ENCODE measurements around the gene POLR2A.
"Not testable (repeated sequence)": the region's sequence is repeated elsewhere in the genome, so short reads cannot be mapped to it uniquely, and the experiment has no call there.

The POLR2A gene

DNA sequence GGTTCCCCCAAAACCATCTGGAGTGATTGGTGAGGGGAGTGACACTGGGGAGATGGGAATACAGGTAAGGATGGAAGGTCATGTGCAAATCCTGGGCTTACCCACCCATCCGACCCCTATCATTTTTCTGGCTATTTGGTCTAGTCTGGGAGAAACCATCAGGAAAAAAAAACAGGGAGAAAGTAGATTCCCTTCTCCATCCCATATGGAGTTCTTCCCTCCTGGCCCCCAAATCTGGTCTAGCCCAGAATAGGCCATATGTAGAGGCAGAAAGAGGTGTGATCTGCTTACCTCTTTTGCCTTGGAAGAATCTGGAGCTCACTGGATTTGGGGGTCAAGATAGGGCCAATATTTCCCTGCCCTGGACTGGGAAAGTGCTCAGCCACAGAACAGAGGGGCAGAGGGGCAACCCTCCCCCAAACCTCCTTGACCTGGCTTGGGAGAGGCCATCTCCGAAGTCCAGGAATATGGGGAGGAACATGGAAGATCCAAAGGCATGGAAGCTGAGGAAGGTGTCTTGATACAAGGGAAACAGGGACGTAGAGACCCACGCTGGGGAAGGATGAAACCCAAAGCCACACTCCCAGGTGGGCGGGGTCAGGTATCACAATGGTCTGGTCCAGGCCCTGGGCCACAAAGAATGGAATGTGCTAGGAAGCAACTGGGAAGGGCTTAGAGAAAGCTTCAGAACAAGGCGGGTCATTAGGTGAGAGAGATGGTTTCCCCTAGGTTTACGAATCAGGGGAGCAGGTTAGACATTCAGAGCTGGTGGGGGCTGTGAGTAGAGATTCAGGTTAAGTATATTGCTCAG lies 23.1 kb upstream of the POLR2A start:
- no peak for DNase-seq

- DNase-seq, result no peak
Measured at GRCh38 chr17:7462474-7463371, 21.4 kb upstream of the POLR2A start.

DNA sequence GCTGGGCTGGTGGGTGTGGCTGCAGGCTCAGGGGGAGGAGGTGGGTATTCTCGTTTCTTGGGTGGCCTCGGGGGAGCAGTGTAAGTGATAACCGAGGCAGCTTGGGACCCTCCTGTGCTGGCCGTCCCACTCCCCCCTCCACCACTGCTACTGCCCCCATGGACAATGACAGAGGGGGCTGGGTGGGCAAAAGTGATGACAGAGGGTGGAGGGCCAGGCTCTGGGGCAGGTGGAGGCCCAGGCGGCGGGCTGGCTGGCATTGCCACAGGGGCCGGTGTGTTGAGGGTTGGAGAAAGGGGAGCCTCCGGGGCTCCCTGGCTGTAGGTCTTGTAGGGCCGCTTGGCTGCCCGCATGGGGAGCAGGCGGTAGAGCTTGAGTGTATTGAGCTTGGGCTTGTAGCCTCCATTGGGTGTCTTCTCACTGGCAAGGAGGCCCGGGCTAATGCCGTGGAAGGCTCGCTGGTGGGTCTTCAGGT lies 20.8 kb upstream of the POLR2A start:
- DNase-seq, result no peak

DNA sequence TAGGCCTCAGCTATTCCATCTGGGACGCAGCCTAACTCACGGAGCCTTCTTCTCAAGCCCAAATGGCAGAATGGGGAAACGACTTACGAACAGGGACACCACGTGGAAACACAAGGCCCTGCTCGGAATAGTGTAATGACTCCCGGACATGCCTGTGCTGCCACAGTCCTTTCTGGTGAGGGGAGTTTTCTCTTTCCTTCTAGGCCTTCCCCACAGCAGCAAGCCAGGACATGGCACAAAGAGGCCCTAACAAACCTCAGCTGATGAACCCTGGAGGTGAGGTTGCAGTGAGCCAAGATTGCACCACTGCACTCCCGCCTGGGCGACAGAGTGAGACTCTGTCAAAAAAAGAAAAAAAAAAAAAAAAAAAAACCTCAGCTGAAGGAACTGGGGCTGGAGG lies 20.1 kb upstream of the POLR2A start:
- no peak for DNase-seq

GRCh38 chr17:7465597-7466275 lies 18.4 kb upstream of the POLR2A start:
- no peak for DNase-seq

- DNase-seq, result no peak
Measured at GRCh38 chr17:7466318-7466638, 17.9 kb upstream of the POLR2A start.

- peak in 1 of 2 donors; percentile 26 for DNase-seq
Measured at GRCh38 chr17:7466639-7467341, 17.4 kb upstream of the POLR2A start.

GRCh38 chr17:7467498-7467897 lies 16.7 kb upstream of the POLR2A start:
- no peak for DNase-seq

- DNase-seq, result no peak
Measured at GRCh38 chr17:7468290-7468689, 15.9 kb upstream of the POLR2A start.

DNA sequence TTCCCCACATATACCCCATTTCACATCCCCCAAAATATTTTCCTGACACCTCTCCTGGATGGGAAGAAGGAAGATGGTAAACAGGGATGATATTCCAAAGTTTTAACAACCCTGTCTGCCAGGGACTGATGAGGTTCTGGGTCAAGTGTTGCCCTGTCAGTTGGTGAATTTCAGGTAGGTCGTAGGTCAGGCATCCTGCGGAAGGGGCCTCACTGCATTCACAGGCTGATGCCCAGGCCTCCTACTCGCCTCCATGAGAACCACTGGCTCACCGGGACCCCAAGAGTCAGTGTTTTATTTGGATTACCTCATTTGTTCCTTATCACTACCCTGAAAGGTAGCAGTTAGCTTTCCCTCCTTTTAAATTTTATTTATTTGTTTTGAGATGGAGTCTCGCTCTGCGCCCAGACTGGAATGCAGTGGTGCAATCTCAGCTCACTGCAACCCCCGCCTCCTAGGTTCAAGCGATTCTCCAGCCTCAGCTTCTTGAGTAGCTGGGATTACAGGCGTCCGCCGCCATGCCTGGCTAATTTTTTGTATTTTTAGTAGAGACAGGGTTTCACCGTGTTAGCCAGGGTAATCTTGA lies 15.3 kb upstream of the POLR2A start:
- no peak for DNase-seq

GRCh38 chr17:7469843-7470242 lies 14.3 kb upstream of the POLR2A start:
- not testable (repeated sequence) for DNase-seq

GRCh38 chr17:7470457-7470973 lies 13.7 kb upstream of the POLR2A start:
- DNase-seq, result not testable (repeated sequence)

- no peak for DNase-seq
Measured at GRCh38 chr17:7471729-7472128, 12.4 kb upstream of the POLR2A start.

GRCh38 chr17:7474767-7475166 lies 9.4 kb upstream of the POLR2A start:
- not testable (repeated sequence) for DNase-seq

- DNase-seq, result no peak
Measured at GRCh38 chr17:7475764-7476422, 8.3 kb upstream of the POLR2A start.

GRCh38 chr17:7476494-7476893 lies 7.7 kb upstream of the POLR2A start:
- no peak for DNase-seq

DNA sequence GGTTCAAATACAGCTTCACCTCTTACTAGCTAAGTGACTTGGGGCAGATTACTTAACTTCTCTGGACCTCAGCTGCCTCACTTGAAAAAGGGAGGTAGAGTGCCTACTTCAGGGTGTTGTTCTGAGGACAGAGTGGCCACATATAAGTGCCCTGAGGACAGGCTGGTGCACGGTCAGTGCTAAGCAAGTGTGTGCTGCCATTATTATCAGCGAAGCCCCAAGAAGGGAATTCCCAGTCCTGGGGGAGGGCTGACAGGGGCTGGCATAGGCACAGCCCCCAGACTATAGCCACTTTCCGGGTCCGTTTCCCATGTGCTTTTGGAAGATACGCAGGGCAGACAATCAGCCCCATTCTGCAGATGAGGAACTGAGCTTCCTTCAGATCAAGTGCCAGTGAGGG lies 7.2 kb upstream of the POLR2A start:
- no peak for DNase-seq

DNA sequence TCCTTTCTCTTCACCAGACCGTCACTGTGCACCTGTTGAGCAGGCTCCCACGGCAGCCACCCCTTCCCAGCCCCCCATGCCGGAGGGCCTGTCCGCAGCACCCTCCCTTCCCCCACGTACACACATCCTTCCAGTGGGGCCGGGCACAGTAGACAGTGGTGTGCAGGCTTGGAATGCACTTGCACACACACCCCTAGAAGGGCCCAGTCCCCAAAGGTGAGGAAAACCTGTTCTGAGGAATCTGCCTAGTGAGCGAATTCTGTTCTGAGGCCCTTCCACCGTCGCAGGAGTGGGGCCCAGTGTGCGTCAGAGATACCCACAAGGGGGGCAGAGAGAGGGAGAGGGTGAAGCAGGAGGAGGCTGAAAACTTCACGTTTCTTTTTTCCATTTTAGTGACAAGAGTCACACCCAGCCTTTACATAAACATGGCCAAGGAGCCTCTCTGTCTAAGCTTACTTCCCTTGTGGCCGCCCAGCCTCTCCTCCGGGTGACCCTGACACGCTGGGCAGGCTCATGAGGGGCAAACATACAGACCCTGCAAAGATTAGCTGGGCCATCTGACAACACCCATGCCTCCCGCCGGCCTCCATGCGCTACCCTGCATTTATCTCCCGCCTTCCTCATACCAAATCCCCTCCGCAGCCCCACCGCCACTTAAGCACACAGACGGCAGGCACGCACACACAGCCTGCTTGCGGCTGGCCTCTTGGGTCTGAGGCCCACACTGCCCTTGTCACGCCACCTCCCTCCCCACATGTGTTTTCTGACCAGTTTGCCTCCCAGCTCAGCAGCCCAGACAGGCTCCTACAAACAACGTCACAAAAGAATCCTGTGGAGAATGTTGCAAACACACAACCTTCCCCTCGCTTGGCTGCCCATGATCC lies 6.5 kb upstream of the POLR2A start:
- no peak for DNase-seq

DNA sequence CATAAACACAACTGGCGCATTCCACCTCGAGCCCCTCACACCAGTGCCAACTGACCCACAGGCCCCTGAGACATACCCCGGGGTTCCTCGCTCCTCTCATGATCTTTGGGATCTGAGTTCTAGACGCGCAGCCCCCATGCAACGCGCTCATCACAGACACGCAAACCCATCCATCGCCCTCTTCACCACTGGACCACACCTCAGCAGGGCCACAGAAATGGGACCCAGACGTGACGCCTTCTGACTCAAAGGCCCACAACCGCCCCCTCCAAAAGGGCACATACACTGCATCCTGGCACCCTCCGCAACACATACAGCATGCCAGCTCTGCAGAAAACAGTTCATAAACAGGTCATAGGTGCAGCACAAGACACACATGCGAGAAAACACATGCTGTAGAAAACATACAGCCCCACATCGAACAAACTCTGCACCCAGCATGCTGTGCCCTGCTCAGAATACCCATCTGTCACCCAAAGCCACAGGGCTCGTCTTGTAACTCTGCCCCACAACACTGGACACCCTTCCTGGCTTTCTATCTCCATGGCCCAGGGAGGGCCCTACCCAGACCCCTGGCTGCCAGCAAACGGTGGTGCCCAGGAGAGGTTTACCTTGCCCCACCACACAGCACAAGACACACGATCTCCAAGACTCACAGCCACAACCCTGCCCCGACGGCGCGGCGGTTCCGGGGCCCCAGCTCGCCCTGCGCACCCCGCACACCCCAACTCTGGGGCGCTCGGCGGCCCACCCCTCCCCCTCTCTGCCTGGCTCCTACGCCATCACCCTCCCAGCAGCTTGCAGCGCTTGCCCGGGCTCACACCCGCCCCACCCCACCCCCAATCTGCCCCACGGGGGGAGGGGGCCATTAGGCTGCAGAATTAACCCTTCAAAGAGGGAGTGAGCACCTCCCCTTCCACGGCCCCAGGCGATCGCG lies 5.6 kb upstream of the POLR2A start:
- no peak for DNase-seq

Data from bone marrow (tissue), 2 donors.